ENCODE measurements around the gene VSTM2L.

The VSTM2L gene

DNA sequence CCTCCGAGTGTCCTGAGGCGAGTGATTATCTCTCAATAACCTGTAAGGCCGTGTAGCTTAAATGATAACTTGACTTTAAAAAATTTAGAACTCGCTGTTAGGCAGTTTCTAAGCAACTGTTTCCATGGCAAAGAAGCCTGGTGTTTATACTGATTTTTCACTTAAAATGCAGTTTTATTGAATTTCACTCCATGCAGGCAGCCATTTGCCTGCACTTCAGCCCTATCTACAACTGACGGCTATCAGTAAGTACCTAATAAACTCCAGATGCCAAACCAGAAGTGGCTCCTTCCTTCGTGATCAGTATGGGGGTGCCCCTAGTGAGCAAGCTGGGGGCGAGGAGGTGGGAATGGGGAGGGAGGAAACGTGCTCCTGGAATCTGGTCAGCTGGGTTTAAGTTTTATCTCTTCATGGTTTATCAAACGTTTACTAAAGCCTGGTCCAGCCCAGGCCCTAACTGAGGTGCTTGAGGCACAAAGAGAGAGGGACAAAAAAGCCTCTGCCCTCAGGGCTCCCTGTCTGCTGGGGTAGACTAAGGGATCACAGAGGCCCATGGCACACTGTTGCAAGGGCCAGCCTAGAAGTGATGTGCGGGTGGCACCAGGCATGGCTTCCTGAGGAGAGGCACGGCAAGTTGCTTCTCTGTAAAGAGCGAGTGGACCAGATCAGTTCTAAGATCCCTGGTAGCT lies 84.8 kb downstream of the VSTM2L start:
- DNase-seq (ENCODE audit: low read depth) = no peak

GRCh38 chr20:37988306-37988954 lies 85.5 kb downstream of the VSTM2L start:
- DNase-seq (ENCODE audit: low read depth) = no peak

GRCh38 chr20:37989601-37990295 lies 86.8 kb downstream of the VSTM2L start:
- DNase-seq (ENCODE audit: low read depth) = no peak

GRCh38 chr20:37990571-37991151 lies 87.7 kb downstream of the VSTM2L start:
- DNase-seq (ENCODE audit: low read depth) = peak; percentile 63

DNA sequence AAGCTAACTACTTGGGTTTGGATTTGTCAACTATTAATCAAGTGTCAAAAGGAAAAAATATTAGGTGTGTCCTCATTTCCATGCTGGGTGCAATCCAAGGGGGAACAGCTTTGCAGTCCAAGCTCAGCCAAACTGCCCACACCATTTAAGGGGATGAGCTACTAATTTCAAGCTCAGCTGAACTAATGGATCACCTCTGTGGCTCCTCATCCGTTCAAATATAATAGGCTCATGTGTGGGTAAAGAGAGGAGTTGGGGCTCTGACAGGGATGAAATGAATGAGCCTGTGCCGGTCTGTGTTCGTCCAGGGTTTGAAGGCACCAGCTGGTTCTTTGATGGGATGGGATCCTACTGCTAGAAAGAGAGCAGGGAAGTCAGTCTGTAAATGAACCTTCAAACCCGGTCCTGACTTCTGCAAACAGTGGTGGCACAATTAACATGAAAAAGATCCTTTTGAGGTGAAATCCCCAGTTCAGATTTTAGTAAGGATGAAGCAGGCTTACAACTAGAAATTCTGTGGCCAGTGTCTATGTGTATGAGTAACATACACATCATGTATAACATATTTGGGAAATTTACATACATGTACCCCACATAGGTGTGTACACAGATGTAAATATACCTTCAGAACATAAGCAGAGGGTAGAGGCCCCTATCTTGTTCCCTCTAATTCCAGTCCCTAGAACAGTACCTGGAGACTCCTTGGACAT lies 88.4 kb downstream of the VSTM2L start:
- no peak for DNase-seq (ENCODE audit: low read depth)

DNA sequence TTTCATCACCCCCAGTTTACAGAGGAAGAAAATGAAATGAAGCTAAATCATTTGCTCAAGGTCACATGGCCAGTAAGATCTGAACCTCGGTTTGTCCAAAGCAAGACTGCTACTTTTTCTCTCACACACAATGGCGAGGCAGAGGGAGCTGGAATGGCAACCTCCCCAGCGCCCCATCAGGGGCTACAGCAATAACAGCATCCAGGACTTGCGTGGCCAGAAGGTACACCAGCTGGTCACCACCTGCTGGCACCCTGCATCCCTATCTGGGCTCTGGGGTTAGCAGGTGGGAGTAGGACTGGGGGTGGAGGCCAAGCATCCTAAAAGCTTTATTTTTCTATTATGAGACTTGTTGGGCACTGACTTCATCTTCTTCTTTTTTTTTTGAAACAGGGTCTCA lies 89.0 kb downstream of the VSTM2L start:
- no peak for DNase-seq (ENCODE audit: low read depth)

- peak; percentile 91 for DNase-seq (ENCODE audit: low read depth)
These were observed 90.0 kb downstream of the VSTM2L start for GRCh38 chr20:37992802-37993409.

DNA sequence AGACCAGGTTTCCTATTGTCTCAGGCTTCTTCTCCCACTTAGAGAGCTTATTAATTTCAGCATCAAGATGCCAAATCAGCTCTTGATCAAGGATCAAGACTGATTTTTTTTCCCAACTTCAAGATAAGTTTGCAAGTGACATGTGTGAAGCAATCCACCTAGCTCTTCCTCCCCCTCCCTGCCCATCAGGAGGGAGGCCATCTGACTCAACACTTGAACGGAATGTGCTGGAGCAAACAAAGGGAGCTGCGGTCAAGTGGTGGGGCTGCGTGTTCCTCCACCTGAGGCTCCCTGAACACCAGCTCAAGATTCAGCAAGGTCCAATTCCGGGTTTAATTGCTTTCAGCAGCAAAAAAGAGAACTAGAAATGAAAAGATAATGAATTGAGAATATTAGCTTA lies 91.6 kb downstream of the VSTM2L start:
- peak; percentile 52 for DNase-seq (ENCODE audit: low read depth)
